ENCODE data around the gene TUT1. TPM values are rescaled to one million over a fixed set of nuclear protein-coding genes. Genes with fewer than 3 reads are reported as not detected.
"Not testable (repeated sequence)": the region's sequence is repeated elsewhere in the genome, so short reads cannot be mapped to it uniquely, and the experiment has no call there.

The TUT1 gene
- total RNA-seq (2014; rRNA removed; shearing (Covaris generic)), result 5.2 and 7.6 TPM in 2 replicates

- peak; percentile 99 for DNase-seq (ENCODE audit: low read depth)
Observed at GRCh38 chr11:62591448-62592145, at the start of gene TUT1. Gene TUT1 (minus strand): TSS chr11:62591523. CDS start chr11:62591485, 38 bp downstream.

DNA sequence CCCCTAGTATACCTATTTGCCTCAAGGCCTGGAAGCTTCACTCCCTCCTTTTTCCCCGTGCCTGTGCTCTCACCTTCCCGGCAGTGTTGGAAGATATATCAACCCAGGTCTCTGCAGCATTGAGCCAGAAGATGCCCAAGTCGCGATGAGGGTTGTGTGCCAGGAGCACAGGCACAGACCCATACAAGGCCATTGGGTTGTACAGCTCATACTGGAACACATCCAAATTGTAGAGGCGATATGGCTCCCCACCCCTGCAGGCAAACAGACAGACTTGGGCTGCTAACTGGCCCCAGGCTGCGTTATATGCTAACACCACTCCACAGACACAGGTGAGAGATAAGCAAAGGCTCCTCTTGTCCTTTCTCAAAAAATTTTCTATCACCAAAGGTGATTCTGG, 41.2 kb upstream of the TUT1 start:
- no peak for DNase-seq (ENCODE audit: low read depth)

DNA sequence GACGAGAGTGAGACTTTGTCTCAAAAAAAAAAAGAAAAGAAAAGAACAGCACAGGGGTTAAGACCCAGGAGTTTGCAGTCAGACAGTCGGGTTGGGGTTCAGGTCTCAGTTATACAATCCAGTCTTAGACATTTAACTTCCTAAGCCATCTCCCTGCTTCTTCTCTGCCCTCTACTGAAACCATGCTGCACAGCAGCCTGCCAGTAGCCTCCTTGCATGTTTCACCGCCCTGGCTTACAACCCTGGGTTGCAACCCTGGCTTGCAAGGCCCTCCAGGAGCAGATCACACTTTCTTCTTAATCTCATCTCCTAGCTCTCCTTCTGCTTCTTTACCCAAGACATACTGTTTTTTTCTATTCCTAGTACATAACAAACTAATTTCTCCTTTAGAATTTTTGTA, 36.4 kb upstream of the TUT1 start:
- DNase-seq (ENCODE audit: low read depth), result no peak

DNA sequence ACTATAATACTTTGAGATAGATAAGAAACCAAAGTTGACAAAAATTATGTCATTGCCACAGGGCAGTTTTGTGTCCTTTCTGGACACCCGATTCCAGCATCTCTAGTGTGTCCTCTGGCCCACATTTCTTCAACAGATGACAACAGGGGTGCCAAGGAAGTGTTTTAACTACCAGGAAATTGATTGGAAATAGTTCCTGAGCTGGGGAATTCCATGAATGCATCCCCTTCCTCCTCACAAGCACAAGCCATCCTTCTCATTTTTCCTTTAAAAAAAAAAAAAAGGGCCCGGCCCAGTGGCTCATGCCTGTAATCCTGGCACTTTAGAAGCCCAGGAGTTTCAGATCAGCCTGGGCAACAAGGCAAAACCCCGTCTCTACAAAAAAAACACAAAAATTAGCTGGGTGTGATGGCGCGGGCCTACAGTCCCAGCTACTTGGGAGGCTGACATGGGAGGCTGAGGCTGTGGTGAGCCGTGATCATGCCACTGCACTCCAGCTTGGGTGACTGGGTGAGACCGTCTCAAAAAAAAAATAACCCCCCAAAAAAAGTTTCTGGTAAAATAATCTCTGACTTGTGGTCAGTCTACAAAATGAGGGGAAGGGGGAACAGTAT, 31.3 kb upstream of the TUT1 start:
- DNase-seq (ENCODE audit: low read depth), result no peak

GRCh38 chr11:62621567-62622470, 30.5 kb upstream of the TUT1 start, which contains the start of gene B3GAT3:
Gene B3GAT3 (minus strand): TSS chr11:62621986. CDS start chr11:62621947, 39 bp downstream.
- DNase-seq (ENCODE audit: low read depth), result peak; percentile 98

- no peak for DNase-seq (ENCODE audit: low read depth)
Observed at GRCh38 chr11:62621027-62621566, 29.8 kb upstream of the TUT1 start.

DNA sequence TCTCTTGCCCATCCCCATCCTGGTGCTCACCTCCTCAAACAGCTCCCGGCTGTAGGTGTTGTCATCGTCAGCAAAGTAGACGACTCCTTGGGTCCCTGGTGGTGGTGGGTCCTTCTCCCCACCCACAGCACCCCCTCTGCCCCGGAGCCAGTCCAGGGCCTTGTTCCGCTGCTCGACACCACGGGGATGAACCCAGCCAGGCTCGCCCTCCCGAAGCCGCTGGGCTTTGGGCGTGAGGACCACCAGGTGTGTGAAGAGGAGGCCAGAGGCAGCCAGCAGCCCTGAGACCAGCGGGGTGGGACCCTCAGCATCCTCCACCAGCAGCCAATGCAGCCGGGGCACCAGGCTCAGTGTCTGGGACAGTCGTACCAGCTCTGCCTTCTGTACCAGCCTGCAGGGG, 25.6 kb upstream of the TUT1 start:
- DNase-seq (ENCODE audit: low read depth), result not testable (repeated sequence)

- DNase-seq (ENCODE audit: low read depth), result no peak
Observed at GRCh38 chr11:62615521-62615920, 24.2 kb upstream of the TUT1 start.

- peak; percentile 60 for DNase-seq (ENCODE audit: low read depth)
Observed at GRCh38 chr11:62614275-62614674, 23.0 kb upstream of the TUT1 start.

GRCh38 chr11:62613291-62613778, 22.0 kb upstream of the TUT1 start:
- no peak for DNase-seq (ENCODE audit: low read depth)

GRCh38 chr11:62612366-62613290, 21.3 kb upstream of the TUT1 start, which contains the start of the genes EML3 and ROM1:
Gene EML3 (minus strand): TSS chr11:62612775. CDS start chr11:62612457, 318 bp downstream.
Gene ROM1 (plus strand): TSS chr11:62613257. CDS start chr11:62613282, 25 bp downstream.
- DNase-seq (ENCODE audit: low read depth), result peak; percentile 90

DNA sequence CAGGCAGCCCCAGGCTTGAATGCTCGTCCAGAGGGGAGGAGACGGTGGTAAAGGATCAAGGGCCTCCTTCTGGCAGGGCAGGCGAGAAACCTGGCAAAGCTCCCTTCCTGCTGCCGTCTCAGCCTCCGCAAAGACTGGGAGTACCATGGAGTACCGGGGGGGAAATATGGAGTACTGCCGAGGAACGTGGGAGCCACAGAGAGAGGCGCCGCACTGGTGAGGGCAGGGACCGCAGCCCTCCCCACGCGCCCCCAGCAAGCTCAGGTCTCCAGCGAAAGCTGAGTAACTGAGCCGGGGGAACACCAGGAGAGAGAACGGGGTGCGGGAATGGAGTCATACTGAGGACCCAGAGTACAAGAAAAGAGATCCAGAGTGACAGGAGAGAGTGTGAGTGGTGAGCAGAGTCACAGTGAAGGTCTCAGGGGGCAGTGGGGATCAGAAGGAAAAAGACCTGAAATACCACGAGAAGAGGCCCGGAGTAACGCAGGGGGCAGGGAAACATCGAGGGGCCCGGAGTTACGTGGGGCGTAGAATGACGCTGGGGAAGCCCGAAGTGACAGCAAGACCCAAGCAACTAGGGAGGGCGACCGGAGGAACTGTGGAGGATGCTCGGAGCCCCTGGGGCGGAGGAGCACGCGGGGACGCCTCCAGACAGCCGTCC, 20.5 kb upstream of the TUT1 start:
- DNase-seq (ENCODE audit: low read depth), result peak; percentile 70

DNA sequence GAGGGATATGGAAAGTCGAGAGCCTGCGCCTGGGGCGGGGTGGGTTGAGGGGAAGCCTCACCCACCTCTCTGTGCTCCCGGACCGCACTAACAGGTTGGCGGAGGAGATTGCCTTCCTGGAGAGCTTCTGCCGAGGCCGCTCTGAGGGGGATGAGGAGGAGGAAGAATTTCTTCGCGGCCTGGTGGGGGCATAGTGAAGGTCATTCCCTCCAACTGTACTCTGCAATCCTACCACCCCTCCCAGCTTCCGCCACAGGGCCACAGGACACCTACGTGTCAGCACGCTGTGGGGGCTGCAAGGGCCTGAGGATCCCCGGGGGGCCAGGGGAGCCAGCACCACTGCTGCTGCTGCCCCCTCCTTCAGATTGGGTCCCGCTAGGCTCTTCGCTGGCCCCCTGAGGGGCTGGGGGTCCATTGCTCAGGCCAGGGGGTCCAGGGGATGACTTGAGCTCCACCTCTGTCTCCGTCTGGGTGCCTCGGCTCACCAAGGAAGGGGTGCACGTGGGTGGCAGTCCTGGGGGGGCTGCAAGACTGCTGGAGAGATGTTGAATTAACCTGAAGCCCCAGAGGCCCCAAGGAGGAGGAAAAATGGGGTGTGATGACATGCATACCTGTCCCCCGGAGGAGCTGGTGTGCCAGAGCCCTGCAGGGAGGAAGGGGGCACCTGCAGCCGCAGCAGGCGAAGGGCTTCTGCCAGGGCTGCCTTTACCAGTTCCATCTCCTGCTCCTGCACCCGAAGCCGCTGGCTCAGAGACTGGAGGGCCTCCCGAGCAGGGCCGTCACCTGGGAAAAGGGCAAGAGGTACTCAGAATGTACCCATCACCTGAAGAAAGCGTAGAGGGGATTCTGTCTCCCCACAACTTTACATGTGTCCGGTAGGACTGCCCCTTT, 19.7 kb upstream of the TUT1 start:
- DNase-seq (ENCODE audit: low read depth), result no peak

DNA sequence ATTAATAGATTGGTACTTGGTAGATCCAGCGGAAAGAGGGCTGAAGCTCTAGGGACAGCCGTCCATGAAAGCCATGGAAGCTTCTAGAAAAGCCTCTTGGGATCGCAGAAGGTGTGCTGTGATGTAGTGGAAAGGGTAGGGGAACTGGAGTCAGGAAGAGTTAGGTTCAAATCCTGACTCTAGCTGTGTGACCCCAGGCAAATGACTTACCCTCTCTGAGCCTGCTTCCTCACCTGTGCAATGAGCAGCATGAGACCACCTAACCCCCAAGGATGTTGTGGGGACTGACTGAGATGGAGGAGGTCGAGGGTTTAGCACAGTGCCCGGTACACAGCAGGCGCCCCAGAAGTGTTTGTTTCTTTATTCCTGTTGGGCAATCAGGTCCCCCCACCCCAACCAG, 19.1 kb upstream of the TUT1 start:
- DNase-seq (ENCODE audit: low read depth), result no peak

DNA sequence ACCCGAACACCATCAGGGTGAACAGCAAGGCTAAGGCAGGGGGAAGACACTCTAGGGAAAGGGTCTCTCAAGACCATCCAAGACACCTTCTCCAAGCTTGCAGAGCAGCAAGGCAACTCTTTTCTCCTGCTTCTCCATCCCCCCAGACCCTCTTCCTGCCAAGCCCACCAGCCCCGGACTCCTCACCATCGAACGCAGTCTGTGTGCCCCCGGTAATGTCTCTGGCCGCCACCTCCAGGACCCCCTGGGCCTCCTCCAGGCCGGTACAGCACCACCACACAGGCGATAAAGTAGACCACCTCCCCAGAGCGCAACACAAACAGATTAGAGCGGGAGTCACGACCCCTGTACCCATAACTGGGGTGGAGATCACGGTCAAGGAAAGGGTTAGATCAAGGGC, 17.5 kb upstream of the TUT1 start:
- no peak for DNase-seq (ENCODE audit: low read depth)

DNA sequence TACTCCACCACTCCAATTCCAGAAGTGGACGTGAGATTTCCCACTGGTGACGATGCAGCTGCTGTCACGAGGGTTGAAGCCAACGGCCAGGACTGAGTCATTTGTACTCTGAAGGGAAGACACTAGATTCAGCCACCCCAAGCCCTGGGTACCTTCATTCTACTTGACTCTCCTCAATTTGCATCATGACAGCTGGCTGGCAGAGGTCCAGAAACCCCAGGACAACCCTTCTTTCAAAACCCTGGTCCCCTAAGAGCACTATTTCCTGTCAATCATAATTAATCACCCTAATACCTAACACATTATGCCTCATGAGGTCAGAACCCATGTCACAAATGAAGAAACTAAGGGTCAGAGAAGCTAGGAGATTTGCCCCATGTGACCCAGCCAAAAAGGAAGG, 16.4 kb upstream of the TUT1 start:
- no peak for DNase-seq (ENCODE audit: low read depth)

DNA sequence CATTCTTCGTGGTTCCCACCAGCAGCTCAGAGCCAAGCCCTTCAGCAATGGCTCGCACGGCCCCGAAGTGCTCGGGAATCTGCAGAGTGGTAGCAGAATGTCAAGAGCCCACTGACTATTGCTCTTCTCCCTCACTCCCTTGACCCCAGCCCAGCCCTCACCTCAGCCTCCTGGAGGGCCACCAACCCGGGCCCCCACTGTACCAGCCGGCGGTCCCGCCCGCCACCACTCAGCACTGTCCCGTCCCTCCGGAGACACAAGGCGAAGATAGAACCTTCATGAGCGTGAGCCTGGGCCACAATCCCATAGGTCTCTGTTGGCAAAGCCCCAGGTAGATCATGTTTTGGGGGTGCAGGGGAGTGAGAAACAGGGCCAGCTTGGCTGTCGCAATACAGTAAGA, 14.6 kb upstream of the TUT1 start:
- no peak for DNase-seq (ENCODE audit: low read depth)

DNA sequence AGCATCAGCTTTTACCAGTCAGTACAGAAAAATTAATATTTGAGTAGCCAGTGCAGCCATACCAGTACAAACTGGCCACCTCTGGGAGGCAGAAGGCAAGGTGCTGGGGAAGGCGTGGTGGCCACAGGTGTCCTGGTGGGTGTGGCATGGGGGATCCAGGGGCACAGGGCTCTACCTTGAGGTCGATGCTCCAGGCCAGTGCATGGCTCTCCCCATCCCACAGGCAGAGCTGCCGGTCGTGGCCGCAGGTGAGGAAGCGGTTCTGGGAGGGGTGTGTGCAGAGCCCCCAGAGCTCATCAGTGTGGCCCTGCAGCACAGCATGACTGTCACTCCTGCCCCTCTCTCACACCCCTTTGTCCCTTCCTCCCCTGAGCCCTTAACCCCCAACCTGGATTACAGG, 14.1 kb upstream of the TUT1 start:
- no peak for DNase-seq (ENCODE audit: low read depth)
